WTC11 (cell line): ENCODE results near the gene BPIFA2.

Source experiments
- ATF3 ChIP-seq: sonication (generic); formaldehyde crosslinking; conservative IDR thresholded peaks from 2 replicates; pipeline ENCODE4 v1.8.1; 2022; ENCODE audit warnings: mild to moderate bottlenecking, missing genetic modification reagents
- CREB1 ChIP-seq: sonication (generic); formaldehyde crosslinking; IDR thresholded peaks from 2 replicates; pipeline ENCODE4 v1.8.0; 2023; ENCODE audit warnings: mild to moderate bottlenecking, missing genetic modification reagents
- CTCF ChIP-seq: fragments of 200-600 bp; IDR thresholded peaks from 2 replicates; pipeline ENCODE4 v1.8.0; 2022; ENCODE audit warnings: antibody characterized with exemption
- E2F1 ChIP-seq: sonication (generic); formaldehyde crosslinking; IDR thresholded peaks from 2 replicates; pipeline ENCODE4 v1.8.0; 2022; ENCODE audit warnings: mild to moderate bottlenecking, missing genetic modification reagents
- E2F4 ChIP-seq: sonication (generic); formaldehyde crosslinking; IDR thresholded peaks from 2 replicates; pipeline ENCODE4 v1.8.1; 2022; ENCODE audit warnings: low read depth, mild to moderate bottlenecking, moderate library complexity, missing genetic modification reagents, borderline replicate concordance
- HMGXB4 ChIP-seq: sonication (generic); formaldehyde crosslinking; IDR thresholded peaks from 2 replicates; pipeline ENCODE4 v1.8.1; 2023; ENCODE audit warnings: mild to moderate bottlenecking, moderate library complexity, missing genetic modification reagents
- JUN ChIP-seq: sonication (generic); formaldehyde crosslinking; IDR thresholded peaks from 2 replicates; pipeline ENCODE4 v1.8.0; 2023; ENCODE audit warnings: mild to moderate bottlenecking, missing genetic modification reagents
- SP1 ChIP-seq: sonication (generic); formaldehyde crosslinking; conservative IDR thresholded peaks from 2 replicates; pipeline ENCODE4 v1.8.1; 2022; ENCODE audit warnings: missing genetic modification reagents
- TEAD4 ChIP-seq: sonication (generic); formaldehyde crosslinking; IDR thresholded peaks from 2 replicates; pipeline ENCODE4 v1.8.0; 2022; ENCODE audit warnings: mild to moderate bottlenecking, missing genetic modification reagents
- ZBTB21 ChIP-seq: sonication (generic); formaldehyde crosslinking; IDR thresholded peaks from 2 replicates; pipeline ENCODE4 v1.8.1; 2023; ENCODE audit warnings: mild to moderate bottlenecking, missing genetic modification reagents, borderline replicate concordance
- ZBTB43 ChIP-seq: sonication (generic); formaldehyde crosslinking; IDR thresholded peaks from 2 replicates; pipeline ENCODE4 v1.8.1; 2023; ENCODE audit warnings: mild to moderate bottlenecking, missing genetic modification reagents
- ZNF121 ChIP-seq: sonication (generic); formaldehyde crosslinking; IDR thresholded peaks from 2 replicates; pipeline ENCODE4 v1.8.0; 2023; ENCODE audit warnings: missing genetic modification reagents
- TF ChIP-seq, protein P1 (sequence below): sonication (generic); formaldehyde crosslinking; IDR thresholded peaks from 2 replicates; pipeline ENCODE4 v1.8.1; 2022; ENCODE audit warnings: mild to moderate bottlenecking, moderate library complexity, missing genetic modification reagents

DNA sequence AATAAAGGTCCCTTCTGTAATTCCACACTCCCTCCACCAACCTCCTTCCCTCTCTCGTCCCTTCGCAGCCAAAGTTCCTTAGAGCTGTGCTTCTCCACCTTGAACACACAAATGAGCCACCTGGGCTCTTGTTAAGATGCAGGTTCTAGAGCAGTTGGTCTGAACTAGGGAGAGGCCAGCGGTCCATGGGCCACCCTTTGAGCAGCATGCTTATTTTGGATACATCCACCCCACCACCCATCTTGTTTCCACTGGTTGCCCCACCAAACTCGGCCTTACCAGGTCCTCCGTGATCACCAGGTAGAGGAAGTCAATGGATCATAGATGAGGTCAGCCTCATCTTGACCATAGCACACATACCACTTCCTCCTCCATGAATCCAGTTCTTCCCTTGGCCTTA, 7.3 kb upstream of the BPIFA2 start:
- no peak for TF ChIP-seq CTCF
- TF ChIP-seq HMGXB4 (CRISPR knock-in tag): no peak
- TF ChIP-seq E2F4 (CRISPR knock-in tag): no peak
- TF ChIP-seq TEAD4: no peak
- TF ChIP-seq JUN: no peak
- no peak for TF ChIP-seq ZBTB43 (CRISPR knock-in tag)
- TF ChIP-seq, protein P1, sequence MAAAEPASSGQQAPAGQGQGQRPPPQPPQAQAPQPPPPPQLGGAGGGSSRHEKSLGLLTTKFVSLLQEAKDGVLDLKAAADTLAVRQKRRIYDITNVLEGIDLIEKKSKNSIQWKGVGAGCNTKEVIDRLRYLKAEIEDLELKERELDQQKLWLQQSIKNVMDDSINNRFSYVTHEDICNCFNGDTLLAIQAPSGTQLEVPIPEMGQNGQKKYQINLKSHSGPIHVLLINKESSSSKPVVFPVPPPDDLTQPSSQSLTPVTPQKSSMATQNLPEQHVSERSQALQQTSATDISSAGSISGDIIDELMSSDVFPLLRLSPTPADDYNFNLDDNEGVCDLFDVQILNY (CRISPR knock-in tag): no peak
- no peak for TF ChIP-seq CREB1 (CRISPR knock-in tag)
- TF ChIP-seq E2F1: no peak
- TF ChIP-seq ZBTB21 (CRISPR knock-in tag): no peak
- TF ChIP-seq ATF3 (CRISPR knock-in tag): no peak
- no peak for TF ChIP-seq ZNF121
- TF ChIP-seq SP1: no peak
